OCI-LY1 (cell line): ENCODE measurements around the gene LSAMP.

Source experiments
- H2AFZ ChIP-seq: fragments of 200-600 bp; sonication (generic), shearing (Covaris generic); 2 replicates; pipeline ENCODE4 v1.6.0; 2014; ENCODE audit warnings: antibody characterized with exemption, mild to moderate bottlenecking, low read length
- H3F3A ChIP-seq: fragments of 200-600 bp; sonication (generic), shearing (Covaris generic); 2 replicates; pipeline ENCODE4 v1.6.0; 2014; ENCODE audit warnings: mild to moderate bottlenecking, antibody characterized with exemption, low read length, moderate library complexity; ENCODE audit not compliant: insufficient read depth
- H3K27ac ChIP-seq: fragments of 200-600 bp; sonication (generic); 2 replicates; pipeline ENCODE4 v1.5.1; 2014; ENCODE audit warnings: low read length, mixed run types, mild to moderate bottlenecking, low read depth; ENCODE audit not compliant: poor library complexity, severe bottlenecking
- H3K27me3 ChIP-seq: fragments of 200-600 bp; sonication (generic); 2 replicates; pipeline ENCODE4 v1.6.0; 2014; ENCODE audit warnings: antibody characterized with exemption, mild to moderate bottlenecking, low read length, moderate library complexity; ENCODE audit not compliant: insufficient read depth
- H3K36me3 ChIP-seq: fragments of 200-600 bp; sonication (generic); 2 replicates; pipeline ENCODE4 v1.6.1; 2014; ENCODE audit warnings: mild to moderate bottlenecking, antibody characterized with exemption, low read length, moderate library complexity, mixed read lengths; ENCODE audit not compliant: insufficient read depth
- H3K4me1 ChIP-seq: fragments of 200-600 bp; sonication (generic); 2 replicates; pipeline ENCODE4 v1.5.1; 2014; ENCODE audit warnings: mild to moderate bottlenecking, low read length, moderate library complexity; ENCODE audit not compliant: insufficient read depth, severe bottlenecking
- H3K4me2 ChIP-seq: fragments of 200-600 bp; sonication (generic), shearing (Covaris generic); 2 replicates; pipeline ENCODE4 v1.6.1; 2014; ENCODE audit warnings: low read length
- H3K4me3 ChIP-seq: fragments of 200-600 bp; sonication (generic); 2 replicates; pipeline ENCODE4 v1.5.1; 2014; ENCODE audit warnings: low read length, low read depth, mild to moderate bottlenecking, mixed read lengths; ENCODE audit not compliant: poor library complexity, severe bottlenecking
- H3K79me2 ChIP-seq: fragments of 200-600 bp; shearing (Covaris generic); 2 replicates; pipeline ENCODE4 v1.6.1; 2016; ENCODE audit warnings: mixed run types, low read length, mixed read lengths; ENCODE audit not compliant: insufficient read depth
- H3K9ac ChIP-seq: fragments of 200-600 bp; sonication (generic), shearing (Covaris generic); 2 replicates; pipeline ENCODE4 v1.6.1; 2014; ENCODE audit warnings: mild to moderate bottlenecking, low read length, mixed read lengths
- H3K9me2 ChIP-seq: fragments of 200-600 bp; sonication (generic), shearing (Covaris generic); 2 replicates; pipeline ENCODE4 v1.6.1; 2014; ENCODE audit warnings: low read depth, mild to moderate bottlenecking, low read length, mixed read lengths
- H3K9me3 ChIP-seq: fragments of 200-600 bp; shearing (Covaris generic); 2 replicates; pipeline ENCODE4 v1.6.1; 2014; ENCODE audit warnings: low read length, mixed read lengths
- H4K20me1 ChIP-seq: fragments of 200-600 bp; sonication (generic), shearing (Covaris generic); 2 replicates; pipeline ENCODE4 v1.6.0; 2016; ENCODE audit warnings: mild to moderate bottlenecking, low read length; ENCODE audit not compliant: insufficient read depth
- CTCF ChIP-seq: fragments of 200-600 bp; sonication (generic), shearing (Covaris generic); IDR thresholded peaks from 2 replicates; pipeline ENCODE4 v1.5.1; 2017; ENCODE audit warnings: mild to moderate bottlenecking, antibody characterized with exemption, low read length, moderate library complexity, mixed read lengths
- EZH2 ChIP-seq: fragments of 200-600 bp; sonication (generic), shearing (Covaris generic); IDR thresholded peaks from 2 replicates; pipeline ENCODE4 v1.8.0; 2017; ENCODE audit warnings: borderline replicate concordance, mixed run types, mild to moderate bottlenecking, antibody characterized with exemption, low read length, moderate library complexity, mixed read lengths

The LSAMP gene

GRCh38 chr3:115999001-115999585 is 446.2 kb downstream of the LSAMP start:
- no peaks in the 10 kb centered on the region for H3K79me2 ChIP-seq
- TF ChIP-seq CTCF (no peak), EZH2 (no peak)
- H3K27me3 ChIP-seq = no peaks in the 10 kb centered on the region
- H3K9me2 ChIP-seq = no peaks in the 10 kb centered on the region
- no peak overlapping the region for H2AFZ ChIP-seq
- no peak overlapping the region for H3K4me3 ChIP-seq
- no peaks in the 10 kb centered on the region for H3K36me3 ChIP-seq
- no peak overlapping the region for H3K4me2 ChIP-seq
- no peaks in the 10 kb centered on the region for H3K9me3 ChIP-seq
- H3K9ac ChIP-seq = no peak overlapping the region
- H3K4me1 ChIP-seq = no peaks in the 10 kb centered on the region
- no peak overlapping the region for H3K27ac ChIP-seq
- no peaks in the 10 kb centered on the region for H4K20me1 ChIP-seq
- H3F3A ChIP-seq = no peaks in the 10 kb centered on the region

DNA sequence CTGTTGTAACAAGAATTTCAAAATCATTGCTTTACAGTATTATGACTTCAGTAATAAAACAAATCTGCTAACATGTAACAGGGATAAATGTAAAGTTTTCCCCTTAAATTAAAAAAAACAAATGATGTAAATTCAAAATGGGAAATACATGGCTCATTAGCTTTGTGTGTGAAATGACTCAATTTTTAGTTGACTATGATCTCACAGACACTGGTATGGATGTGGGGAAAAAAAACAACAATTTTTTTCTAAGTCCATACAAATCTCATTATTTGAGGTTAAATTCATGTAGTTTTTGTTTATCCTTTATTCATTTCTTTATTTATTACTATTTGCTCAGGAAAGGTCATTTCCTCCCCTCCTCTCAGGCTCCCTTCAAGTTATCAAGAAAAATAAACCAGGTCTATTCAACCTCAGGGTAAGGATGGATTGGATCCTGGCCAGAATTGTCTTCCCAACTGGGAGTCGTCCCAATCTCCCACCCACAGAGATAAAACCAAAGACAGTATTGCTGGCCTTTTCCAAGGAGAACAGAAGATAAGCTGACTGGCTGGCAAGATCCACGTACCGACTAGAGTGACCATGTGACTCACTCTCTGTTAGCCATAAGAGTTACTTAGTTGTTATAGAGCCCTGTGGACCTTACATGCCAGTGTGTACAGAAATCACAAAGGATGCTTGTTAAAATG is 448.7 kb downstream of the LSAMP start:
- Histone ChIP-seq H3K79me2 (no peaks in the 10 kb centered on the region), H2AFZ (no peak overlapping the region), H3K27ac (no peak overlapping the region), H3K27me3 (no peaks in the 10 kb centered on the region), H4K20me1 (no peaks in the 10 kb centered on the region), H3K4me1 (no peaks in the 10 kb centered on the region), H3K9me2 (no peaks in the 10 kb centered on the region), H3K4me3 (no peak overlapping the region), H3F3A (no peaks in the 10 kb centered on the region), H3K4me2 (no peak overlapping the region), H3K9me3 (no peaks in the 10 kb centered on the region), H3K9ac (no peak overlapping the region), H3K36me3 (no peaks in the 10 kb centered on the region)
- TF ChIP-seq EZH2 = no peak
- TF ChIP-seq CTCF = no peak

- Histone ChIP-seq H3K4me2 (no peak overlapping the region), H3K36me3 (no peaks in the 10 kb centered on the region), H2AFZ (no peak overlapping the region), H3K9ac (no peak overlapping the region), H4K20me1 (no peaks in the 10 kb centered on the region), H3K4me1 (no peaks in the 10 kb centered on the region), H3K27ac (no peak overlapping the region), H3K9me2 (no peaks in the 10 kb centered on the region), H3K4me3 (no peak overlapping the region), H3K79me2 (no peaks in the 10 kb centered on the region), H3K9me3 (no peaks in the 10 kb centered on the region), H3K27me3 (no peaks in the 10 kb centered on the region), H3F3A (no peaks in the 10 kb centered on the region)
- TF ChIP-seq CTCF (no peak), EZH2 (no peak)
These were observed 454.6 kb downstream of the LSAMP start for GRCh38 chr3:115990669-115991068.
